ENCODE results near the gene RXFP1.
"Not testable (repeated sequence)": the region's sequence is repeated elsewhere in the genome, so short reads cannot be mapped to it uniquely, and the experiment has no call there.

DNA sequence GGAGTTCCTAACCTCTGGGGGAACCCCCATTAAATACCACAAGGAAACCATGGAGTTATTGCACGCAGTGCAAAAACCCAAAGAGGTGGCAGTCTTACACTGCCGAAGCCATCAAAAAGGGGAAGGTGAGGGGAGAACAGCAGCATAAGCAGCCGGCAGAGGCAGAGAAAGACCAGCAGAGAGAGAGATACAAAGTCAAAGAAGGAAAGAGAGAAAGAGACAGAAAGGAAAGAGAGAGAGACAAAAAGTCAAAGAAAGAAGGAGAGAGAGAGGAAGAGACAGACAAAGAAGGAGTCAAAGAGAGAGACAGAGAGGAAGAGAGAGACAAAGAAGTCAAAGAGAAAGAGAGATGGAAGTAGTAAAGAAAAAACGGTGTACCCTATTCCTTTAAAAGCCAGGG lies 141.6 kb downstream of the RXFP1 start:
- TF ChIP-seq, protein P1, sequence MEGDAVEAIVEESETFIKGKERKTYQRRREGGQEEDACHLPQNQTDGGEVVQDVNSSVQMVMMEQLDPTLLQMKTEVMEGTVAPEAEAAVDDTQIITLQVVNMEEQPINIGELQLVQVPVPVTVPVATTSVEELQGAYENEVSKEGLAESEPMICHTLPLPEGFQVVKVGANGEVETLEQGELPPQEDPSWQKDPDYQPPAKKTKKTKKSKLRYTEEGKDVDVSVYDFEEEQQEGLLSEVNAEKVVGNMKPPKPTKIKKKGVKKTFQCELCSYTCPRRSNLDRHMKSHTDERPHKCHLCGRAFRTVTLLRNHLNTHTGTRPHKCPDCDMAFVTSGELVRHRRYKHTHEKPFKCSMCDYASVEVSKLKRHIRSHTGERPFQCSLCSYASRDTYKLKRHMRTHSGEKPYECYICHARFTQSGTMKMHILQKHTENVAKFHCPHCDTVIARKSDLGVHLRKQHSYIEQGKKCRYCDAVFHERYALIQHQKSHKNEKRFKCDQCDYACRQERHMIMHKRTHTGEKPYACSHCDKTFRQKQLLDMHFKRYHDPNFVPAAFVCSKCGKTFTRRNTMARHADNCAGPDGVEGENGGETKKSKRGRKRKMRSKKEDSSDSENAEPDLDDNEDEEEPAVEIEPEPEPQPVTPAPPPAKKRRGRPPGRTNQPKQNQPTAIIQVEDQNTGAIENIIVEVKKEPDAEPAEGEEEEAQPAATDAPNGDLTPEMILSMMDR (conservative IDR thresholded peaks at IDR 0.05 in 1 of 2, IDR thresholded peaks at IDR 0.05 in 1 of 2; ENCODE audit: extremely low read depth in 1 of 2, insufficient read depth in 1 of 2, low read depth in 1 of 2, low read length in 2 of 2) = not testable (repeated sequence)
- TF ChIP-seq EZH2 (IDR thresholded peaks at IDR 0.05; ENCODE audit: borderline replicate concordance, low read length) = not testable (repeated sequence)

Data from mammary epithelial cell (primary cell).